Stimulated activated effector memory CD8-positive, alpha-beta T cell treated with anti-CD3 and anti-CD28 coated beads, Interleukin-12 subunit alpha, Interleukin-12 subunit beta, amount 100 ng/mL, for 72 hours (primary cell): ENCODE measurements around the gene FARP2.
A peak's percentile ranks its signal among the peaks of the same experiment; 100 is the strongest.
"Not testable (repeated sequence)": the region's sequence is repeated elsewhere in the genome, so short reads cannot be mapped to it uniquely, and the experiment has no call there.

Experiments
- ATAC-seq: fragments of 150-1000 bp; cut with Tn5 transposase; 2 replicates; pipeline ENCODE4 v1.10.0; 2021
- DNase-seq, 2 donors: peaks; one replicate each; pipeline ENCODE4 v3.0.0; 2021 to 2022; ENCODE audit warnings: low spot score in 2 of 2
- H3K27ac Mint-ChIP-seq: one replicate; pipeline ENCODE4 v1.8.0; 2022; ENCODE audit warnings: mild to moderate bottlenecking, mixed read lengths
- H3K36me3 Mint-ChIP-seq: one replicate; pipeline ENCODE4 v1.8.0; 2022; ENCODE audit warnings: mild to moderate bottlenecking, mixed read lengths
- H3K4me1 Mint-ChIP-seq: one replicate; pipeline ENCODE4 v1.8.0; 2022; ENCODE audit warnings: mixed read lengths
- H3K4me3 Mint-ChIP-seq: one replicate; pipeline ENCODE4 v1.8.0; 2022; ENCODE audit warnings: mild to moderate bottlenecking, mixed read lengths
- H3K9me3 Mint-ChIP-seq: one replicate; pipeline ENCODE4 v1.8.0; 2022; ENCODE audit warnings: mixed read lengths

The FARP2 gene

DNA sequence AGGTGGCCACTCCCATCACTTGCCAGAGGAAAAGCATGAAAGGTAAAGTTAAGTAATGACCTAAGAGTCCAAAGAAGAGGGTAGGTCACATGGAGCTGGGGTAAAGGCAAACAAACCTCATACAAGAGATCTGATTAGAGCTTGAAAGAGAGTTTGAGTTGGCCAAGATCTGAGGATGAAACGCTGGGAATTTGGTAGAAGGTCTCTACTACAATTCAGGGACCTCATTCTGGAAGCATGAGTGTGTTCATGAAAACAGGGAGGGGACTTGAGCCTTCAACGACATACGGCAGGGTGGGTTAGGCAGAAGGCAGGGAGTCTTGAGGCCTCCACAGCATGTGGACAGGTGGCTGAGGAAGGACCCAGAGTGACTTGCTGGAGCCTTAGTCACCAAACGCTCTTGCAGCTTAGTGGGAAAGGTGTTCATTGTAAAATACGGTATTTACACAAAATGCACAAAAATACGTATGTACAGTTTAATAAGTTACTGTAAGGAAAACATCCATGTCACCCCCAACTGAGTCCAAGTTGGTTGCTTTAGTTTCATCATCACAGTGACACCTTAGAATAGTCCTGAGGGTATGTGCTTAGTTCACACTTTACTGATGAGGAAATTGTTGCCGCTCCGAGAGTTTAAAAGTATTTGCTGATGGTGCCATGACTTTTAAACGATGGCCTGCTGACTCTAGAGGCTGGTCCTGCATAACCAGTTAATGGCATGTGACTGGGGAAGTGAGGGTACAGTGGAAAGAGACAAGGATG is 5.0 kb upstream of the FARP2 start:
- DNase-seq = no peak
- Mint-ChIP-seq H3K27ac (peak overlapping the region; percentile 77), H3K36me3 (peaks cover 92% of the 10 kb centered on the region), H3K9me3 (no peaks in the 10 kb centered on the region), H3K4me1 (peaks cover 12% of the 10 kb centered on the region), H3K4me3 (no peak overlapping the region)
- ATAC-seq = no peak

DNA sequence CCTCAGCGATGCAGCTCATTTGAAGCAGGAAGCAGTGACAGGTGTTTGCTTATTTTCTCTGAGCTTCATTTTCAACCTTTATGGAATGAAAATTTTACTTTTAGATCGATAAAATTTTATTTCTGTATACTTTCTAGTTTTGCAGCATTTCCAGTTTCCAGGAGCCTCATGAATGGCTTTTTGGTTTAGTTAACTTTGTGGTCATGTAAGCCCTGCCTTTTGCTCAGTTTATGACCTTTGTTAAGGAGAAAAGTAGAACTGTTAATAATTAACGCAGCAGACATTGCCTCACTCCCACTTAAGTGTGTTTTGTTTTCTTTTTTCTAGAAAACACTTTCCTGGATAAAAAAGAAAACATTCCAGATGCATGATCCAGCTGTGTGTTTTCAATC is 4.4 kb upstream of the FARP2 start:
- Mint-ChIP-seq H3K4me1 (peaks cover 12% of the 10 kb centered on the region), H3K27ac (no peak overlapping the region), H3K9me3 (no peaks in the 10 kb centered on the region), H3K4me3 (no peak overlapping the region), H3K36me3 (peaks cover 86% of the 10 kb centered on the region)
- no peak for ATAC-seq
- no peak for DNase-seq

- H3K36me3 Mint-ChIP-seq = peaks cover 80% of the 10 kb centered on the region
- DNase-seq = no peak
- H3K9me3 Mint-ChIP-seq = no peaks in the 10 kb centered on the region
- H3K4me3 Mint-ChIP-seq = no peak overlapping the region
- peaks cover 17% of the 10 kb centered on the region for H3K4me1 Mint-ChIP-seq
- no peak for ATAC-seq
- H3K27ac Mint-ChIP-seq = no peak overlapping the region
Measured at GRCh38 chr2:241352227-241352626, 3.9 kb upstream of the FARP2 start.

DNA sequence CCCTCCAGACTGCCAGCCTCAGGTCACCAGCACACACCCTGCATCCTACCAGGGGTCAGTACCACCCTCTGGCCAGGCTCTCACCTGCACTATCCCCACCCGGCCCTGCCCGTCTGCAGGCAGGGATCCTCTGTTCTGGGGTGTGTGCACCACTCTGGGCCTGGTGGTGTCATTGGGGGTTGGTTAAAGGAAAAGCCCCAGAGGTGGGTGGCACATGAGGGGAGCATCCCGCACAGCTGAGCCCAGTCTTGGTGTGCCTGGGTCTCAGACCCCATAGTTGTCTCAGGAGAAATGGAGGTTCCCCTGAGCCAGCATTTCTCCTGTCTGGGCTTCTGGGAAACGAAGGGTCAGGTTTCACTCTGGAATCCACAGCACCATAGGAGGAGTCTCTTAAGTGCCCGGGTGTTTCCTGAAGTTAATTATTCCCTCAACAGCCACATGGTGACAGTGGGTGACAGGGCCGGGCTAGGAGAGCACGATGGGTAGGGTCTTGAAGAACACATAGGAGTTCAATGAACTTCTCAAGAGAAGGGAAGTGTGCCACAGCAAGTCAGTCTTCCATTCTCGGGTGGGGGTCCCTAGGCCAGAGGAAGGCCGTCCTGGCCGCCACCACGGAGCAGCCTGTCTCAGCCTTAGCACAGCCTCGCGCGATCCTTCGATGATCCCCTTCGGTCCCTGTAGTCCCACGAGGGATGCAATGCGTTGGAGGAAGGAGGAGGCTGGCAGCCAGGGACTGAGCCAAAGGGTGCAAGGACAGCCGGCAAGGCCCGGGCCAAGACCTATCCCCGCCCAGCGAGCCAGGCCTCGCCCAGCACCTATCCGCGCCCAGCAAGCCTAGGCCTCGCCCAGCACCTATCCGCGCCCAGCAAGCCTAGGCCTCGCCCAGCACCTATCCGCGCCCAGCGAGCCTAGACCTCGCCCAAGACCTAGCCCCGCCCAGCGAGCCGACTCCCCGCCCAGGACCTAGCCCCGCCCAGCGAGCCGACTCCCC is 1.1 kb upstream of the FARP2 start:
- H3K36me3 Mint-ChIP-seq = peaks cover 53% of the 10 kb centered on the region
- DNase-seq (peak; percentile 26 to 81), ATAC-seq (no peak)
- H3K9me3 Mint-ChIP-seq = no peaks in the 10 kb centered on the region
- peak overlapping the region; percentile 61 for H3K27ac Mint-ChIP-seq
- no peak overlapping the region for H3K4me3 Mint-ChIP-seq
- H3K4me1 Mint-ChIP-seq = peaks cover 36% of the 10 kb centered on the region

- DNase-seq (no peak), ATAC-seq (no peak)
- Mint-ChIP-seq H3K4me1 (peaks cover 49% of the 10 kb centered on the region), H3K27ac (peak overlapping the region; percentile 40), H3K4me3 (peak overlapping the region; percentile 69), H3K9me3 (no peaks in the 10 kb centered on the region), H3K36me3 (peaks cover 34% of the 10 kb centered on the region)
Measured at GRCh38 chr2:241356871-241357260, 781 bp downstream of the FARP2 start.

- Mint-ChIP-seq H3K4me3 (peak overlapping the region; percentile 69), H3K9me3 (no peaks in the 10 kb centered on the region), H3K27ac (no peak overlapping the region), H3K36me3 (peaks cover 27% of the 10 kb centered on the region), H3K4me1 (peaks cover 49% of the 10 kb centered on the region)
- DNase-seq (no peak), ATAC-seq (no peak)
Measured at GRCh38 chr2:241357531-241357930, 1.4 kb downstream of the FARP2 start.

- peak overlapping the region; percentile 20 for H3K27ac Mint-ChIP-seq
- H3K4me3 Mint-ChIP-seq = peak overlapping the region; percentile 7
- H3K9me3 Mint-ChIP-seq = no peaks in the 10 kb centered on the region
- peaks cover 18% of the 10 kb centered on the region for H3K36me3 Mint-ChIP-seq
- ATAC-seq (peak; percentile 2), DNase-seq (no peak)
- H3K4me1 Mint-ChIP-seq = peaks cover 43% of the 10 kb centered on the region
Measured at GRCh38 chr2:241358470-241358869, 2.4 kb downstream of the FARP2 start.

- ATAC-seq = no peak
- Mint-ChIP-seq H3K4me3 (no peak overlapping the region), H3K27ac (no peak overlapping the region), H3K9me3 (no peaks in the 10 kb centered on the region), H3K4me1 (peaks cover 42% of the 10 kb centered on the region), H3K36me3 (peaks cover 7% of the 10 kb centered on the region)
- DNase-seq = no peak
Measured at GRCh38 chr2:241359481-241360045, 3.5 kb downstream of the FARP2 start.

- Mint-ChIP-seq H3K9me3 (no peaks in the 10 kb centered on the region), H3K4me3 (no peak overlapping the region), H3K36me3 (peaks cover 6% of the 10 kb centered on the region), H3K27ac (no peak overlapping the region), H3K4me1 (peaks cover 32% of the 10 kb centered on the region)
- ATAC-seq (no peak), DNase-seq (no peak)
Measured at GRCh38 chr2:241363426-241363825, 7.3 kb downstream of the FARP2 start.

DNA sequence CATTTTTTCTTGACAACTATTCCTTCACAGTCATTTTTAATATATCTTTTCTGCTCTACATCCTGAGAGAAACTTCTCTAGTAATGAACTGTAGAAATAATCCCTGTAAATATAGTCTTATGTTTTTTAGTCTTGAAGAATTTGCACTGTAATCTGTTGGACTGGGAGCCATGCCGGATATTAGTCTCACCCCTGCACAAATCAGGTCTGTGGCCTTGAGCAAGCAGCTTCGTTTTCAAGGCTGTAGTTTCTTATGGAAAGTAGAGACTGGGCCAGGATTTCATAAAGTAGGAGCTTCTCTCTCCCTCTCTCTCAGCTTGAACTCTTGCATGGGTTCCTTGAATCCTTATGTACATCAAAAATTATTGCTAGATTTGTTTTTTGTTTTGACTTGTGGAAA is 8.7 kb downstream of the FARP2 start:
- Mint-ChIP-seq H3K36me3 (peaks cover 6% of the 10 kb centered on the region), H3K27ac (no peak overlapping the region), H3K4me1 (peaks cover 22% of the 10 kb centered on the region), H3K9me3 (no peaks in the 10 kb centered on the region), H3K4me3 (no peak overlapping the region)
- no peak for DNase-seq
- ATAC-seq = no peak

GRCh38 chr2:241366678-241367077 is 10.6 kb downstream of the FARP2 start:
- H3K9me3 Mint-ChIP-seq = no peaks in the 10 kb centered on the region

GRCh38 chr2:241368643-241369042 is 12.6 kb downstream of the FARP2 start:
- no peak for ATAC-seq
- Mint-ChIP-seq H3K36me3 (peaks cover 10% of the 10 kb centered on the region), H3K4me1 (peaks cover 13% of the 10 kb centered on the region), H3K4me3 (no peak overlapping the region), H3K9me3 (no peaks in the 10 kb centered on the region), H3K27ac (no peak overlapping the region)
- DNase-seq = no peak

More at GRCh38 chr2:241366678-241367077, 10.6 kb downstream of the FARP2 start:
- no peak for DNase-seq
- no peak for ATAC-seq
- H3K36me3 Mint-ChIP-seq = peaks cover 6% of the 10 kb centered on the region
- no peak overlapping the region for H3K27ac Mint-ChIP-seq
- H3K4me1 Mint-ChIP-seq = peaks cover 7% of the 10 kb centered on the region
- H3K4me3 Mint-ChIP-seq = no peak overlapping the region

GRCh38 chr2:241372361-241372992 is 16.4 kb downstream of the FARP2 start:
- DNase-seq (no peak), ATAC-seq (no peak)
- Mint-ChIP-seq H3K36me3 (peaks cover 25% of the 10 kb centered on the region), H3K4me1 (peaks cover 14% of the 10 kb centered on the region), H3K4me3 (no peak overlapping the region), H3K9me3 (no peaks in the 10 kb centered on the region), H3K27ac (no peak overlapping the region)

DNA sequence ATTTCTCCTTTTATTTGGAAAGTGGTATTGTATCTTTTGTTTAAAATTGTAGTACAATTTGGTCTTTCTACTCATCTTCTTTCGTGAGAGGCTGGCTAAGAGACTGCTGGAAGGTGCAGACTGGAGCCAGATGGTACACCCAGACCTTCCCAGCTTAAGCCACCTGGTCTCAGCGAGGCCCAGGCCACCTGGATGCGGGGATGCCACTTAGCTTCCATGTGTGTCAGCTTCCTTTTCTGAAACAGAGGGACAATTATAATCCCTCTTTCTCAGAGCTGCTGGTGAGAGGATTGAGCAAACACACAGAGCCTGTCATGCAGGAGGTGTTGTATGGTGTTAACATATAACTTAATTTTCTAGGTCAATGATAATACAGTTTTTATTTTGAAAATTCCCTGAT is 17.4 kb downstream of the FARP2 start:
- Mint-ChIP-seq H3K9me3 (no peaks in the 10 kb centered on the region), H3K4me1 (peaks cover 14% of the 10 kb centered on the region), H3K27ac (no peak overlapping the region), H3K36me3 (peaks cover 25% of the 10 kb centered on the region), H3K4me3 (no peak overlapping the region)
- ATAC-seq = no peak
- DNase-seq = no peak

DNA sequence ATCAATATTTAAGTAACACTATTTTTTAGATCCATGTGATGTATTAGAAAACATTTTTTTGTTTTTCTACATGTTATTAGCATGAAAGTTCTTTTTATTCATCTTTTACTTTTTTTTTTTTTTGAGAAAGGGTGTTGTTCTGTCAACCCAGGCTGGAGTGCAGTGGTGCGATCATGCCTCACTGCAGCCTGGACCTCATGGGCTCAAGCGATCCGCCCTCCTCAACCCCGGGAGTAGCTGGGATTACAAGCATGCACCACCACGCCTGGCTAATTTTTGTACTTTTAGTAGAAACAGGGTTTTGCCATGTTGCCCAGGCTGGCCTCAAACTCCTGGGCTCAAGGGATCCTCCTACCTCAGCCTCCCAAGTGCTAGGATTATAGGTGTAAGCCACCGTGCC is 17.8 kb downstream of the FARP2 start:
- not testable (repeated sequence) for ATAC-seq, H3K27ac Mint-ChIP-seq, DNase-seq, H3K9me3 Mint-ChIP-seq, H3K4me3 Mint-ChIP-seq
- Mint-ChIP-seq H3K36me3 (peaks cover 25% of the 10 kb centered on the region), H3K4me1 (peaks cover 14% of the 10 kb centered on the region)
